Liver (tissue), 9 donors: ENCODE measurements around the gene TMEM31. TPM values are rescaled to one million over a fixed set of nuclear protein-coding genes. Genes with fewer than 3 reads are reported as not detected.

Source experiments
- DNase-seq: peaks from one replicate; pipeline ENCODE4 v3.0.0-alpha.2; 2017; ENCODE audit warnings: low spot score
- H3K27ac ChIP-seq, 2 donors: one replicate each; pipeline ENCODE4 v1.7.0; 2013; ENCODE audit warnings: inconsistent platforms in 2 of 2, low read length in 2 of 2, control low read depth in 1 of 2, low read depth in 1 of 2, mild to moderate bottlenecking in 1 of 2
- H3K27me3 ChIP-seq, 4 donors: one replicate each; pipeline versions ENCODE4 v1.6.1 to v1.7.0; 2013; ENCODE audit warnings: low read length in 3 of 4, inconsistent platforms in 1 of 4, mild to moderate bottlenecking in 1 of 4, moderate library complexity in 1 of 4; ENCODE audit not compliant: control insufficient read depth in 4 of 4, insufficient read depth in 4 of 4
- H3K36me3 ChIP-seq, 4 donors: one replicate each; pipeline versions ENCODE4 v1.6.1 to v1.7.0; 2013; ENCODE audit warnings: low read length in 3 of 4, mild to moderate bottlenecking in 3 of 4, low read depth in 1 of 4, moderate library complexity in 1 of 4; ENCODE audit not compliant: control insufficient read depth in 4 of 4, insufficient read depth in 3 of 4
- H3K4me1 ChIP-seq, 4 donors: one replicate each; pipeline versions ENCODE4 v1.6.1 to v1.7.0; 2013; ENCODE audit warnings: low read length in 3 of 4, mild to moderate bottlenecking in 3 of 4, moderate library complexity in 1 of 4; ENCODE audit not compliant: control insufficient read depth in 4 of 4, insufficient read depth in 4 of 4
- H3K4me3 ChIP-seq, 3 donors: one replicate each; pipeline versions ENCODE4 v1.6.1 to v1.7.0; 2013; ENCODE audit warnings: low read length in 3 of 3, control low read depth in 1 of 3, low read depth in 1 of 3, mild to moderate bottlenecking in 1 of 3
- H3K9ac ChIP-seq, 2 donors: one replicate each; pipeline ENCODE4 v1.7.0; 2013; ENCODE audit warnings: low read length in 2 of 2, mild to moderate bottlenecking in 2 of 2, moderate library complexity in 2 of 2, control low read depth in 1 of 2, low read depth in 1 of 2
- H3K9me3 ChIP-seq, 4 donors: one replicate each; pipeline versions ENCODE4 v1.6.1 to v1.7.0; 2013; ENCODE audit warnings: low read length in 3 of 4; ENCODE audit not compliant: control insufficient read depth in 4 of 4
- ATF3 ChIP-seq: IDR thresholded peaks from 2 replicates; pipeline ENCODE4 v1.6.1; 2016; ENCODE audit warnings: antibody characterized with exemption
- CTCF ChIP-seq: fragments of 150-350 bp; IDR thresholded peaks from 2 replicates; pipeline ENCODE4 v1.5.1; 2017; ENCODE audit warnings: improper control_type of control experiment, low read depth, low read length; ENCODE audit not compliant: missing input control
- EGR1 ChIP-seq, 2 donors: IDR thresholded peaks; 2 replicates each; pipeline ENCODE4 v1.6.1; 2016 to 2018; ENCODE audit warnings: antibody characterized with exemption in 2 of 2, low read depth in 2 of 2
- FOXA1 ChIP-seq: IDR thresholded peaks from 2 replicates; pipeline ENCODE4 v1.6.1; 2016; ENCODE audit warnings: antibody characterized with exemption
- FOXA2 ChIP-seq: IDR thresholded peaks from 2 replicates; pipeline ENCODE4 v1.6.1; 2016; ENCODE audit warnings: antibody characterized with exemption
- GABPA ChIP-seq, 2 donors: IDR thresholded peaks in 1 of 2; conservative IDR thresholded peaks in 1 of 2; 2 replicates each; pipeline ENCODE4 v1.6.1; 2016; ENCODE audit warnings: antibody characterized with exemption in 2 of 2, mild to moderate bottlenecking in 1 of 2, moderate library complexity in 1 of 2
- HNF4A ChIP-seq, 2 donors: conservative IDR thresholded peaks; 2 replicates each; pipeline ENCODE4 v1.6.1; 2016; ENCODE audit warnings: antibody characterized with exemption in 2 of 2, mild to moderate bottlenecking in 2 of 2
- HNF4G ChIP-seq: IDR thresholded peaks from 2 replicates; pipeline ENCODE4 v1.6.1; 2016; ENCODE audit warnings: antibody characterized with exemption
- JUND ChIP-seq, 2 donors: IDR thresholded peaks; 2 replicates each; pipeline ENCODE4 v1.6.1; 2016; ENCODE audit warnings: antibody characterized with exemption in 2 of 2
- MAX ChIP-seq: IDR thresholded peaks from 2 replicates; pipeline ENCODE4 v1.6.1; 2016; ENCODE audit warnings: antibody characterized with exemption
- NR2F2 ChIP-seq: IDR thresholded peaks from 2 replicates; pipeline ENCODE4 v1.6.1; 2016; ENCODE audit warnings: antibody characterized with exemption
- RAD21 ChIP-seq, 2 donors: IDR thresholded peaks; 2 replicates each; pipeline ENCODE4 v1.6.1; 2016; ENCODE audit warnings: antibody characterized with exemption in 2 of 2, mild to moderate bottlenecking in 2 of 2
- REST ChIP-seq: IDR thresholded peaks from 2 replicates; pipeline ENCODE4 v1.6.1; 2016; ENCODE audit warnings: antibody characterized with exemption, mild to moderate bottlenecking
- RXRA ChIP-seq, 2 donors: IDR thresholded peaks; 2 replicates each; pipeline ENCODE4 v1.6.1; 2017 to 2018; ENCODE audit warnings: antibody characterized with exemption in 2 of 2, mild to moderate bottlenecking in 1 of 2
- SP1 ChIP-seq: IDR thresholded peaks from 2 replicates; pipeline ENCODE4 v1.6.1; 2018; ENCODE audit warnings: antibody characterized with exemption, mild to moderate bottlenecking
- TAF1 ChIP-seq: conservative IDR thresholded peaks from 2 replicates; pipeline ENCODE4 v1.6.1; 2016; ENCODE audit warnings: antibody characterized with exemption, mild to moderate bottlenecking
- YY1 ChIP-seq: IDR thresholded peaks from 2 replicates; pipeline ENCODE4 v1.6.1; 2016; ENCODE audit warnings: antibody characterized with exemption, mild to moderate bottlenecking
- ZBTB33 ChIP-seq: IDR thresholded peaks from 2 replicates; pipeline ENCODE4 v1.6.1; 2016; ENCODE audit warnings: antibody characterized with exemption
- WGBS: extraction: QIAGEN DNeasy Blood & Tissue Kit; methylation state at CpG from one replicate; pipeline ENCODE4 v1.1.7; 2013; 5-methylcytosine and 5-hydroxymethylcytosine counted together
- polyA plus RNA-seq, 2 donors: library from polyadenylated mRNA; stranded (reverse) in 1 of 2; unstranded in 1 of 2; fragments of 200-250 nt in 1 of 2; fragments of >200 nt in 1 of 2; fragmentation: Nextera tagmentation in 1 of 2; extraction: Ambion mirVana in 1 of 2; gene quantifications; one replicate each; pipeline versions ENCODE4 v1.2.1 to v1.2.3, GENCODE V29; 2013 to 2015
- total RNA-seq, 2 donors: library from RNA; depleted of rRNA; stranded (reverse); fragments of >200 nt; gene quantifications; one replicate each; pipeline ENCODE4 v1.2.3, GENCODE V29; 2014
- donor health status: healthy.
- donor health status: healthy.
- donor health status: healthy.
- donor health status: healthy.
- donor health status: healthy.

Gene TMEM31
- total and polyA plus RNA-seq, 4 donors, result not detected

GRCh38 chrX:103674531-103675454 is 35.9 kb upstream of the TMEM31 start:
- TF ChIP-seq RXRA (IDR thresholded peaks at IDR 0.05) (no peak), MAX (no peak), FOXA2 (no peak), TAF1 (no peak), NR2F2 (no peak), REST (no peak), YY1 (no peak), FOXA1 (no peak), ATF3 (no peak), ZBTB33 (no peak), EGR1 (IDR thresholded peaks at IDR 0.05; ENCODE audit: low read depth in 2 of 2) (no peak), SP1 (no peak), JUND (IDR thresholded peaks at IDR 0.05) (no peak), RAD21 (IDR thresholded peaks at IDR 0.05) (no peak), CTCF (no peak), GABPA (IDR thresholded peaks at IDR 0.05 in 1 of 2, conservative IDR thresholded peaks at IDR 0.05 in 1 of 2) (no peak), HNF4G (no peak), HNF4A (conservative IDR thresholded peaks at IDR 0.05) (no peak)
- Histone ChIP-seq H3K4me1 (no peaks in the 10 kb centered on the region), H3K27me3 (no peaks in the 10 kb centered on the region), H3K9ac (no peak overlapping the region), H3K36me3 (peaks cover 3 to 25% (median 17%) of the 10 kb centered on the region in 4 donors), H3K9me3 (no peaks in the 10 kb centered on the region), H3K27ac (no peak overlapping the region), H3K4me3 (no peak overlapping the region)
- 83% methylated on average over 8 of the region's 8 CpGs for WGBS
- no peak for DNase-seq
